HUES6 (cell line): ENCODE results near the gene TERB1.

Experiments
- H3K27ac ChIP-seq: 2 replicates; pipeline ENCODE4 v1.7.0; 2013; ENCODE audit warnings: low read depth, mild to moderate bottlenecking, low read length, inconsistent platforms
- H3K27me3 ChIP-seq: 2 replicates; pipeline ENCODE4 v1.6.1; 2013; ENCODE audit warnings: low read length; ENCODE audit not compliant: control insufficient read depth, insufficient read depth
- H3K36me3 ChIP-seq: 2 replicates; pipeline ENCODE4 v1.6.1; 2013; ENCODE audit warnings: low read length; ENCODE audit not compliant: control insufficient read depth, insufficient read depth
- H3K4me1 ChIP-seq: 2 replicates; pipeline ENCODE4 v1.6.1; 2013; ENCODE audit warnings: low read length; ENCODE audit not compliant: control insufficient read depth, insufficient read depth
- H3K4me3 ChIP-seq: 2 replicates; pipeline ENCODE4 v1.5.1; 2013; ENCODE audit warnings: low read depth, low read length
- H3K9ac ChIP-seq: one replicate; pipeline ENCODE4 v1.6.1; 2013; ENCODE audit warnings: mild to moderate bottlenecking, low read length
- H3K9me3 ChIP-seq: 2 replicates; pipeline ENCODE4 v1.6.1; 2013; ENCODE audit warnings: low read depth, low read length; ENCODE audit not compliant: control insufficient read depth, insufficient read depth

TERB1 gene

GRCh38 chr16:66746682-66747081, 54.7 kb downstream of the TERB1 start:
- H3K27ac ChIP-seq: no peak overlapping the region

GRCh38 chr16:66746048-66746447, 55.3 kb downstream of the TERB1 start:
- peaks cover 8% of the 10 kb centered on the region for H3K4me1 ChIP-seq
- H3K9me3 ChIP-seq: no peaks in the 10 kb centered on the region
- no peak overlapping the region for H3K4me3 ChIP-seq
- H3K36me3 ChIP-seq: peaks cover 98% of the 10 kb centered on the region
- H3K27me3 ChIP-seq: no peaks in the 10 kb centered on the region
- no peak overlapping the region for H3K9ac ChIP-seq
- H3K27ac ChIP-seq: no peak overlapping the region

More at GRCh38 chr16:66746682-66747081, 54.7 kb downstream of the TERB1 start:
- Histone ChIP-seq H3K4me1 (peaks cover 8% of the 10 kb centered on the region), H3K9ac (no peak overlapping the region), H3K4me3 (no peak overlapping the region), H3K9me3 (no peaks in the 10 kb centered on the region), H3K36me3 (peaks cover 92% of the 10 kb centered on the region), H3K27me3 (no peaks in the 10 kb centered on the region)

- no peak overlapping the region for H3K4me3 ChIP-seq
- peaks cover 9% of the 10 kb centered on the region for H3K4me1 ChIP-seq
- H3K27ac ChIP-seq: no peak overlapping the region; the same call in 1 of the 2 replicates
- no peaks in the 10 kb centered on the region for H3K27me3 ChIP-seq
- peaks cover 97% of the 10 kb centered on the region for H3K36me3 ChIP-seq
- peak overlapping the region; percentile 24 for H3K9ac ChIP-seq
- no peaks in the 10 kb centered on the region for H3K9me3 ChIP-seq
These were observed 59.2 kb downstream of the TERB1 start for GRCh38 chr16:66741950-66742808.

GRCh38 chr16:66741169-66741900, 60.0 kb downstream of the TERB1 start:
- no peak overlapping the region; the same call in 1 of the 2 replicates for H3K27ac ChIP-seq
- no peaks in the 10 kb centered on the region for H3K27me3 ChIP-seq
- H3K4me1 ChIP-seq: peaks cover 9% of the 10 kb centered on the region
- H3K36me3 ChIP-seq: peaks cover 97% of the 10 kb centered on the region
- H3K4me3 ChIP-seq: no peak overlapping the region
- H3K9ac ChIP-seq: no peak overlapping the region
- no peaks in the 10 kb centered on the region for H3K9me3 ChIP-seq

GRCh38 chr16:66740533-66740932, 60.9 kb downstream of the TERB1 start:
- Histone ChIP-seq H3K9me3 (no peaks in the 10 kb centered on the region), H3K9ac (no peak overlapping the region), H3K4me3 (no peak overlapping the region), H3K4me1 (peaks cover 9% of the 10 kb centered on the region), H3K27ac (no peak overlapping the region), H3K36me3 (peaks cover 97% of the 10 kb centered on the region), H3K27me3 (no peaks in the 10 kb centered on the region)

- Histone ChIP-seq H3K27ac (no peak overlapping the region), H3K4me3 (no peak overlapping the region), H3K36me3 (peaks cover 97% of the 10 kb centered on the region), H3K27me3 (no peaks in the 10 kb centered on the region), H3K9ac (no peak overlapping the region), H3K9me3 (no peaks in the 10 kb centered on the region), H3K4me1 (peaks cover 9% of the 10 kb centered on the region)
These were observed 61.4 kb downstream of the TERB1 start for GRCh38 chr16:66740010-66740409.

- H3K27ac ChIP-seq: no peak overlapping the region
- no peaks in the 10 kb centered on the region for H3K9me3 ChIP-seq
- no peaks in the 10 kb centered on the region for H3K27me3 ChIP-seq
- peaks cover 9% of the 10 kb centered on the region for H3K4me1 ChIP-seq
- H3K36me3 ChIP-seq: peaks cover 96% of the 10 kb centered on the region
- no peak overlapping the region for H3K4me3 ChIP-seq
- H3K9ac ChIP-seq: no peak overlapping the region
These were observed 65.5 kb downstream of the TERB1 start for GRCh38 chr16:66735891-66736290.

GRCh38 chr16:66731101-66731500, 70.3 kb downstream of the TERB1 start:
- Histone ChIP-seq H3K4me1 (no peaks in the 10 kb centered on the region), H3K27ac (no peak overlapping the region), H3K4me3 (no peak overlapping the region), H3K9me3 (no peaks in the 10 kb centered on the region), H3K27me3 (no peaks in the 10 kb centered on the region), H3K9ac (no peak overlapping the region), H3K36me3 (peaks cover 97% of the 10 kb centered on the region)

GRCh38 chr16:66728804-66729203, 72.6 kb downstream of the TERB1 start:
- Histone ChIP-seq H3K36me3 (peaks cover 98% of the 10 kb centered on the region), H3K27me3 (no peaks in the 10 kb centered on the region), H3K4me1 (no peaks in the 10 kb centered on the region), H3K9me3 (no peaks in the 10 kb centered on the region), H3K4me3 (no peak overlapping the region), H3K27ac (no peak overlapping the region), H3K9ac (no peak overlapping the region)

- H3K27ac ChIP-seq: peak overlapping the region; percentile 18; the same call in 1 of the 2 replicates
- no peaks in the 10 kb centered on the region for H3K27me3 ChIP-seq
- H3K9ac ChIP-seq: no peak overlapping the region
- no peaks in the 10 kb centered on the region for H3K9me3 ChIP-seq
- H3K4me3 ChIP-seq: no peak overlapping the region
- peaks cover 98% of the 10 kb centered on the region for H3K36me3 ChIP-seq
- no peaks in the 10 kb centered on the region for H3K4me1 ChIP-seq
These were observed 73.1 kb downstream of the TERB1 start for GRCh38 chr16:66728117-66728787.
